GM12878 (cell line): Measurements from ENCODE around the gene RDH16. TPM values are rescaled to one million over a fixed set of nuclear protein-coding genes. Genes with fewer than 3 reads are reported as not detected.
"Not testable (repeated sequence)": the region's sequence is repeated elsewhere in the genome, so short reads cannot be mapped to it uniquely, and the experiment has no call there.

Experiments used
- ATAC-seq: fragments of 200-7000 bp; cut with Tn5 transposase; 3 replicates; pipeline ENCODE4 v1.9.1; 2020; ENCODE audit warnings: mild to moderate bottlenecking, moderate library complexity
- BruUV-seq: library from RNA; stranded (reverse); fragments of 400-500 nt; replicated peaks from 2 replicates; lab custom pipeline; 2021; lab: Mats Ljungman, UMichigan
- CTCF ChIA-PET: fragments of 300-600 bp; sonication (Branson Sonifier 250); formaldehyde crosslinking; extraction: SDS; loops from one replicate; lab custom pipeline; 2021; ENCODE audit warnings: inconsistent platforms; lab: Yijun Ruan, JAX
- POLR2A ChIA-PET: fragments of 350-600 bp; formaldehyde crosslinking; extraction: SDS; loops from one replicate; lab custom pipeline; 2021; ENCODE audit warnings: inconsistent platforms; lab: Charles Lee
- RAD21 ChIA-PET: fragments of 300-600 bp; sonication (Branson Sonifier 250); formaldehyde crosslinking; loops from one replicate; lab custom pipeline; 2023; ENCODE audit warnings: antibody characterized with exemption; ENCODE audit not compliant: unreplicated experiment; lab: Charles Lee
- SMC1A ChIA-PET: fragments of 300-600 bp; sonication (Branson Sonifier 250); formaldehyde crosslinking; loops from one replicate; lab custom pipeline; 2023; ENCODE audit not compliant: unreplicated experiment, uncharacterized antibody; lab: Charles Lee
- DNase-seq: peaks from one replicate; pipeline ENCODE4 v3.0.0-alpha.2; 2011; ENCODE audit warnings: low read depth, low spot score
- FAIRE-seq: peaks from 3 replicates; lab custom pipeline; 2011; peaks lifted over from hg19 to GRCh38; lab: Jason Lieb, UNC
- H2AFZ ChIP-seq: 2 replicates; pipeline ENCODE4 v1.6.0; 2011; ENCODE audit warnings: low read depth, low read length, control low read depth; ENCODE audit not compliant: control insufficient read depth
- H3K27ac ChIP-seq: 2 replicates; pipeline ENCODE4 v1.5.1; 2011; ENCODE audit warnings: control low read depth; ENCODE audit not compliant: control insufficient read depth, insufficient read depth
- H3K27me3 ChIP-seq, 2 experiments: replicated peaks in 1 of 2; 2 replicates each; pipeline versions ENCODE4 v1.6.0 to v1.6.1; 2011; ENCODE audit warnings: low read length in 1 of 2; ENCODE audit not compliant: control insufficient read depth in 2 of 2, insufficient read depth in 2 of 2
- H3K36me3 ChIP-seq, 2 experiments: 2 replicates each; pipeline ENCODE4 v1.5.1; 2011; ENCODE audit warnings: low read length in 1 of 2; ENCODE audit not compliant: control insufficient read depth in 2 of 2, insufficient read depth in 2 of 2
- H3K4me1 ChIP-seq: 2 replicates; pipeline ENCODE4 v1.6.1; 2011; ENCODE audit warnings: mild to moderate bottlenecking, low read length, moderate library complexity, mixed read lengths; ENCODE audit not compliant: control insufficient read depth, insufficient read depth
- H3K4me2 ChIP-seq: 2 replicates; pipeline ENCODE4 v1.6.0; 2011; ENCODE audit warnings: control low read depth; ENCODE audit not compliant: control insufficient read depth, insufficient read depth
- H3K4me3 ChIP-seq: fragments of 200-600 bp; sonication (generic); 2 replicates; pipeline ENCODE4 v1.5.1; 2016
- H3K79me2 ChIP-seq: 2 replicates; pipeline ENCODE4 v1.6.0; 2011; ENCODE audit warnings: low read length; ENCODE audit not compliant: control insufficient read depth, insufficient read depth
- H3K9ac ChIP-seq: 2 replicates; pipeline ENCODE4 v1.8.0; 2011; ENCODE audit warnings: low read length, control low read depth, mixed read lengths; ENCODE audit not compliant: control insufficient read depth, insufficient read depth
- H3K9me3 ChIP-seq: replicated peaks from 3 replicates; pipeline ENCODE4 v1.5.1; 2011; ENCODE audit warnings: mild to moderate bottlenecking, low read length; ENCODE audit not compliant: control insufficient read depth, insufficient read depth
- H4K20me1 ChIP-seq: 2 replicates; pipeline ENCODE4 v1.6.0; 2011; ENCODE audit not compliant: control insufficient read depth, insufficient read depth
- IKZF2 ChIP-seq, 2 experiments: fragments of 450-650 bp; IDR thresholded peaks; 2 replicates each; pipeline ENCODE4 v1.6.1; 2017; ENCODE audit warnings: mild to moderate bottlenecking in 2 of 2, moderate library complexity in 2 of 2
- RUNX3 ChIP-seq: IDR thresholded peaks from 2 replicates; pipeline ENCODE4 v1.6.1; 2012; ENCODE audit warnings: low read length, inconsistent platforms
- WGBS: methylation state at CpG from one replicate; pipeline ENCODE4 v1.1.6; 2016; ENCODE audit warnings: low lambda C conversion rate; ENCODE audit not compliant: insufficient replicate concordance, insufficient coverage; ENCODE audit errors: missing lambda C conversion rate; 5-methylcytosine and 5-hydroxymethylcytosine counted together
- in situ Hi-C: fragments of 300-500 bp; cut with MboI; formaldehyde crosslinking; loops from 9 replicates; pipeline ENCODE4 v1.14.3; 2018; ENCODE audit warnings: mixed read lengths
- intact Hi-C: fragments of 100-400 bp; cut with micrococcal nuclease; formaldehyde crosslinking; loops from one replicate; pipeline ENCODE4 v1.14.2; 2022; ENCODE audit not compliant: unreplicated experiment
- polyA plus RNA-seq, 11 experiments: library from polyadenylated mRNA; depleted of rRNA in 4 of 11; unstranded in 6 of 11; stranded (reverse) in 5 of 11; fragments of >200 nt; fragmentation: Nextera tagmentation in 4 of 11; fragmentation: Illumina TruSeq in 1 of 11; extraction: Ambion mirVana in 4 of 11; extraction: Trizol in 1 of 11; gene quantifications; 1 replicate in 1 of 11; 2 replicates in 10 of 11; pipeline versions ENCODE4 v1.2.1 to v1.2.3, GENCODE V29; 2011 to 2016; ENCODE audit warnings: inconsistent platforms in 2 of 11, missing spikeins in 2 of 11, low read depth in 1 of 11
- total RNA-seq, 4 experiments: library from RNA; depleted of rRNA in 3 of 4; stranded (reverse); fragments of >200 nt in 3 of 4; fragmentation: Illumina TruSeq in 1 of 4; extraction: Trizol in 1 of 4; gene quantifications; 2 replicates each; pipeline versions ENCODE4 v1.2.1 to v1.2.3, GENCODE V29; 2013 to 2021
- TF ChIP-seq, protein P1 (sequence below): fragments of 450-650 bp; IDR thresholded peaks from 2 replicates; pipeline ENCODE4 v1.6.1; 2016; ENCODE audit warnings: mild to moderate bottlenecking

The RDH16 gene
- total and polyA plus RNA-seq, 10 of the 15 experiments (the other 5 are each of a cell fraction or from before 2014, with no cell fraction given): 0.04 to 0.31 (median 0.06) TPM

DNA sequence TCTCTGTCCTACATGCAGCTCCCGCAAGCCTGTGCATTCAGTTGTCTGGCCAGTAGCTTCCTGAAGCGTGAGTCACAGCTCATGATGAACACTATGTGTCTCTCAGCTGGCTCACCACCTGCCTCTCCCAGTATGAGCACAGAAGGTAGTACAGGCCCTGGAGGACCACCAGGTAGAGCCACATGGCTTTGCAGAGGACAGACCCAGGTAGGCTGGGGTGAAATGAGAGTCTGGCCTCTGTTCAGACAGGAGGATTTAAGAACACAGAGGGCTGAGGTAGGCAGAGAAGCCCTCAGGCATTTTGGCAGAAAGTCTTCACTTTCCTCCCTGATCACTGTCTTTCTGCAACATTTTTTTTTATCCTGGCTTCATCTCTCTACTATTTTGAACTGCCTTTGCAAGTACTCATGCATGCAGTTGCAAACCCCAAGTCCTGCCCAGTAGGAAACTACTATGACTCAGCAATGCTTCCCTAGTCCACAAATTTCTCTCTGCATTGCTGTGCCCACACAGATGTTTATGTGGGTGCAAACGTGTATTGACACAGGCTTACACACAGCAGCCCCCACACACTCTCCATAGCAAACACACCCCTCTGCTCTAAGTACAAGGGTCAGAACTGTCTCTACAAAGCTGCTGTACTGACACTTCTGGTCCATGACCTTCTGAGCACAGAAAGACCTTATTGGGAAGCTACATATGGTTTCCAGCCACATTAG, 15.9 kb downstream of the RDH16 start:
- Histone ChIP-seq H3K4me1 (peaks cover 6% of the 10 kb centered on the region; the same call in 1 of the 2 replicates), H3K9me3 (no peaks in the 10 kb centered on the region; the same call in 2 of the 3 replicates), H3K36me3 (no peaks in the 10 kb centered on the region), H3K4me3 (no peak overlapping the region), H3K79me2 (no peaks in the 10 kb centered on the region), H4K20me1 (no peaks in the 10 kb centered on the region), H3K27ac (no peak overlapping the region), H3K4me2 (no peak overlapping the region; the same call in 1 of the 2 replicates), H3K27me3 (no peaks in the 10 kb centered on the region; a peak in 1 of 4 replicates), H3K9ac (no peak overlapping the region), H2AFZ (no peak overlapping the region)
- in situ Hi-C loops (no loop called here), intact Hi-C loops (no loop called here)
- POLR2A ChIA-PET: no interaction called here
- CTCF ChIA-PET: no interaction called here
- peak; percentile 23 for DNase-seq
- peak; percentile 51 for ATAC-seq
- TF ChIP-seq RUNX3 (peak; percentile 46; the same call in 1 of the 2 replicates), IKZF2 (IDR thresholded peaks at IDR 0.05) (0 out of 4 replicates have a peak, but pooled peaks have one; percentile 15 to 22)
- TF ChIP-seq, protein P1, sequence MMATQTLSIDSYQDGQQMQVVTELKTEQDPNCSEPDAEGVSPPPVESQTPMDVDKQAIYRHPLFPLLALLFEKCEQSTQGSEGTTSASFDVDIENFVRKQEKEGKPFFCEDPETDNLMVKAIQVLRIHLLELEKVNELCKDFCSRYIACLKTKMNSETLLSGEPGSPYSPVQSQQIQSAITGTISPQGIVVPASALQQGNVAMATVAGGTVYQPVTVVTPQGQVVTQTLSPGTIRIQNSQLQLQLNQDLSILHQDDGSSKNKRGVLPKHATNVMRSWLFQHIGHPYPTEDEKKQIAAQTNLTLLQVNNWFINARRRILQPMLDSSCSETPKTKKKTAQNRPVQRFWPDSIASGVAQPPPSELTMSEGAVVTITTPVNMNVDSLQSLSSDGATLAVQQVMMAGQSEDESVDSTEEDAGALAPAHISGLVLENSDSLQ: no peak
- 4% methylated on average over 2 of the region's 3 CpGs for WGBS
- BruUV-seq: no TSS peak
- no peak for FAIRE-seq
- RAD21 ChIA-PET: interaction anchor here (0.5 kb wide), 1 partner anchor 216 kb away, joined by 4 read pairs; no protein-coding TSS in a partner anchor
- SMC1A ChIA-PET: no interaction called here

- ATAC-seq, FAIRE-seq, SMC1A ChIA-PET, H3K4me1 ChIP-seq, H3K27ac ChIP-seq, intact Hi-C loops, H3K79me2 ChIP-seq, H2AFZ ChIP-seq, H4K20me1 ChIP-seq, H3K9me3 ChIP-seq, H3K9ac ChIP-seq, DNase-seq, CTCF ChIA-PET, in situ Hi-C loops, H3K27me3 ChIP-seq, H3K36me3 ChIP-seq, H3K4me3 ChIP-seq, H3K4me2 ChIP-seq, POLR2A ChIA-PET, BruUV-seq: not testable (repeated sequence)
- no CpG with 5 or more reads among the region's 4 CpGs for WGBS
- RAD21 ChIA-PET: interaction anchor here (0.5 kb wide), 1 partner anchor 215 kb away, joined by 4 read pairs; no protein-coding TSS in a partner anchor
Observed at GRCh38 chr12:56940942-56941298, 16.5 kb downstream of the RDH16 start.
